ENCODE results near the gene CDKAL1. TPM values are rescaled to one million over a fixed set of nuclear protein-coding genes. Genes with fewer than 3 reads are reported as not detected.

The CDKAL1 gene
- total and polyA plus RNA-seq, 10 of the 15 experiments (the other 5 are each of a cell fraction or from before 2014, with no cell fraction given): 10.7 to 26.9 (median 17.3) TPM

DNA sequence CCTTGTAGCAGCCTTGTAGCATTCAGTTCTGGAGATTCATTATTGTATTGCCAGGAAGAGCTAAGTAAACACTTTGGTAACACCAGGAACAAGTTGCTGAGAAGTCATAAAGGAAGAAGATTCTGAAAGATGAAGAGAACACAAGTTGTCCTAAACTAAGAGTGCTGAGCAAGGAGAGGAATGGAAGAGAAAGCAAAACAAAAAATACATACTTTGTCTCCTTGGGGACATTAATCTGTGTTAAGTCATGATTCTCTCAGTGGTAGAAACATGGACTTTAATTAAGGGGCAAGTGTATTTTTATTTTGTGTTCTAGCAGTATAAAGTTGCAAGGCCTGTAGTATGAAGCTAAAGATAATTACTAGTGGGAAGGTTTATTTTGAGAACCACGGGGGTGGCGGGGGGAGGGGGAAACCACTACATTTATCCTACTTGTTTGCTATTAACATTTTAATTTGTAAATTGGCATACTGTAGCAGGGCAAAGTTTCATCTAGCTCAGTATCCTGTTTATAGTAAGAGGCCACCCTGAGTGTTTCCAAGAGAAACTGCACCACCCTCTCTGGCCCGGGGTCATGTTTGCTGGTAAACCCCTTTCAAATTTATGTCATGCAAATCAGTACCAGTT is 463.0 kb downstream of the CDKAL1 start (continued):
- TF ChIP-seq MEF2B (IDR thresholded peaks at IDR 0.05; ENCODE audit: partially characterized antibody, poor library complexity, severe bottlenecking) (peak; percentile 29), NFXL1 (IDR thresholded peaks at IDR 0.05; ENCODE audit: borderline replicate concordance) (no peak), ESRRA (IDR thresholded peaks at IDR 0.05; ENCODE audit: low read length) (no peak), NR2F1 (conservative IDR thresholded peaks at IDR 0.05) (0 out of 2 replicates have a peak, but pooled peaks have one; percentile 25), DPF2 (IDR thresholded peaks at IDR 0.05) (no peak), ZBED1 (IDR thresholded peaks at IDR 0.05; ENCODE audit: borderline replicate concordance) (no peak), CHD1 (IDR thresholded peaks at IDR 0.05; ENCODE audit: low read depth, low read length) (no peak)
- TF ChIP-seq, protein P1, sequence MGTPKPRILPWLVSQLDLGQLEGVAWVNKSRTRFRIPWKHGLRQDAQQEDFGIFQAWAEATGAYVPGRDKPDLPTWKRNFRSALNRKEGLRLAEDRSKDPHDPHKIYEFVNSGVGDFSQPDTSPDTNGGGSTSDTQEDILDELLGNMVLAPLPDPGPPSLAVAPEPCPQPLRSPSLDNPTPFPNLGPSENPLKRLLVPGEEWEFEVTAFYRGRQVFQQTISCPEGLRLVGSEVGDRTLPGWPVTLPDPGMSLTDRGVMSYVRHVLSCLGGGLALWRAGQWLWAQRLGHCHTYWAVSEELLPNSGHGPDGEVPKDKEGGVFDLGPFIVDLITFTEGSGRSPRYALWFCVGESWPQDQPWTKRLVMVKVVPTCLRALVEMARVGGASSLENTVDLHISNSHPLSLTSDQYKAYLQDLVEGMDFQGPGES (IDR thresholded peaks at IDR 0.05): no peak

DNA sequence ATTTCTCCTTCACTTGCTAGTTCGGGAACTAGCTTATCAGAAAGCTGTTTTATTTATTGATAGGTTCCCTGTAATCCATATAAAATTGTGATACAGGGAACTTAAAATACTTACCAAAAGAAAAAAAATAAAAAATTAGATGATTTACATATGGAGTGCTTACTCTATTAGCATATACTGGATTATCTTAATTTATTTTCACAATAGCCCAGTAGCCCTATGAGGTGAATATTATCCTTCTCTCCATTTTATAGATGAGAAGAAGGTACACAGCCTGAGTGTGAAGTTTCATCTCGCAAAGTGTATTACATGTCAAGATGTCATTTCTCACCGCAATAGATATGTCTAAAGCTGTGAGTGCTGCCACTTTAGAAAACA is 463.5 kb downstream of the CDKAL1 start:
- H3K4me2 ChIP-seq (ENCODE audit: control insufficient read depth, insufficient read depth): peak overlapping the region; percentile 54; the same call in 1 of the 2 replicates
- intact Hi-C loops (cut with micrococcal nuclease; ENCODE audit: unreplicated experiment): no loop called here
- peaks cover 10% of the 10 kb centered on the region for H3K4me1 ChIP-seq (ENCODE audit: control insufficient read depth, insufficient read depth, low read length)
- no peaks in the 10 kb centered on the region for H3K27me3 ChIP-seq (replicated peaks in 1 of 2; ENCODE audit: control insufficient read depth in 2 of 2, insufficient read depth in 2 of 2, low read length in 1 of 2)
- 92% methylated on average over 3 of the region's 3 CpGs for WGBS (ENCODE audit: insufficient coverage, insufficient replicate concordance, low lambda C conversion rate, missing lambda C conversion rate)
- ChIA-PET POLR2A (interaction anchor here (1.2 to 1.5 kb wide), 2 partner anchors 20 to 25 kb away, joined by 5 read pairs; no protein-coding TSS in a partner anchor), SMC1A (ENCODE audit: uncharacterized antibody, unreplicated experiment) (interaction anchor here (0.7 to 3.0 kb wide), 18 partner anchors 9 to 433 kb away, joined by 3 to 10 read pairs (median 4); no protein-coding TSS in a partner anchor), CTCF (interaction anchor here (1.9 kb wide), 1 partner anchor 8 kb away, joined by 4 read pairs; no protein-coding TSS in a partner anchor), RAD21 (ENCODE audit: unreplicated experiment) (interaction anchor here (0.5 to 2.8 kb wide), 6 partner anchors 12 to 1823 kb away, joined by 3 to 20 read pairs (median 5); no protein-coding TSS in a partner anchor)
- FAIRE-seq: no peak
- no peak for ATAC-seq
- H3K9ac ChIP-seq (ENCODE audit: control insufficient read depth, insufficient read depth, low read length): no peak overlapping the region
- no peak overlapping the region for H3K4me3 ChIP-seq
- no peaks in the 10 kb centered on the region for H3K79me2 ChIP-seq (ENCODE audit: control insufficient read depth, insufficient read depth, low read length)
- no peak overlapping the region for H2AFZ ChIP-seq (ENCODE audit: control insufficient read depth, low read depth, low read length)
- no peak for DNase-seq (ENCODE audit: low read depth, low spot score)
- TF ChIP-seq, protein P2, sequence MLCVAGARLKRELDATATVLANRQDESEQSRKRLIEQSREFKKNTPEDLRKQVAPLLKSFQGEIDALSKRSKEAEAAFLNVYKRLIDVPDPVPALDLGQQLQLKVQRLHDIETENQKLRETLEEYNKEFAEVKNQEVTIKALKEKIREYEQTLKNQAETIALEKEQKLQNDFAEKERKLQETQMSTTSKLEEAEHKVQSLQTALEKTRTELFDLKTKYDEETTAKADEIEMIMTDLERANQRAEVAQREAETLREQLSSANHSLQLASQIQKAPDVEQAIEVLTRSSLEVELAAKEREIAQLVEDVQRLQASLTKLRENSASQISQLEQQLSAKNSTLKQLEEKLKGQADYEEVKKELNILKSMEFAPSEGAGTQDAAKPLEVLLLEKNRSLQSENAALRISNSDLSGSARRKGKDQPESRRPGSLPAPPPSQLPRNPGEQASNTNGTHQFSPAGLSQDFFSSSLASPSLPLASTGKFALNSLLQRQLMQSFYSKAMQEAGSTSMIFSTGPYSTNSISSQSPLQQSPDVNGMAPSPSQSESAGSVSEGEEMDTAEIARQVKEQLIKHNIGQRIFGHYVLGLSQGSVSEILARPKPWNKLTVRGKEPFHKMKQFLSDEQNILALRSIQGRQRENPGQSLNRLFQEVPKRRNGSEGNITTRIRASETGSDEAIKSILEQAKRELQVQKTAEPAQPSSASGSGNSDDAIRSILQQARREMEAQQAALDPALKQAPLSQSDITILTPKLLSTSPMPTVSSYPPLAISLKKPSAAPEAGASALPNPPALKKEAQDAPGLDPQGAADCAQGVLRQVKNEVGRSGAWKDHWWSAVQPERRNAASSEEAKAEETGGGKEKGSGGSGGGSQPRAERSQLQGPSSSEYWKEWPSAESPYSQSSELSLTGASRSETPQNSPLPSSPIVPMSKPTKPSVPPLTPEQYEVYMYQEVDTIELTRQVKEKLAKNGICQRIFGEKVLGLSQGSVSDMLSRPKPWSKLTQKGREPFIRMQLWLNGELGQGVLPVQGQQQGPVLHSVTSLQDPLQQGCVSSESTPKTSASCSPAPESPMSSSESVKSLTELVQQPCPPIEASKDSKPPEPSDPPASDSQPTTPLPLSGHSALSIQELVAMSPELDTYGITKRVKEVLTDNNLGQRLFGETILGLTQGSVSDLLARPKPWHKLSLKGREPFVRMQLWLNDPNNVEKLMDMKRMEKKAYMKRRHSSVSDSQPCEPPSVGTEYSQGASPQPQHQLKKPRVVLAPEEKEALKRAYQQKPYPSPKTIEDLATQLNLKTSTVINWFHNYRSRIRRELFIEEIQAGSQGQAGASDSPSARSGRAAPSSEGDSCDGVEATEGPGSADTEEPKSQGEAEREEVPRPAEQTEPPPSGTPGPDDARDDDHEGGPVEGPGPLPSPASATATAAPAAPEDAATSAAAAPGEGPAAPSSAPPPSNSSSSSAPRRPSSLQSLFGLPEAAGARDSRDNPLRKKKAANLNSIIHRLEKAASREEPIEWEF (IDR thresholded peaks at IDR 0.05; ENCODE audit: insufficient replicate concordance, low read depth, low read length): peak; percentile 2
- no peak for TF ChIP-seq NR2C2 (IDR thresholded peaks at IDR 0.05; ENCODE audit: borderline replicate concordance, control insufficient read depth, insufficient read length, low read depth)
- no peaks in the 10 kb centered on the region; a peak in 1 of 4 replicates for H3K36me3 ChIP-seq (ENCODE audit: control insufficient read depth in 2 of 2, insufficient read depth in 2 of 2, low read length in 1 of 2)
- no peaks in the 10 kb centered on the region for H4K20me1 ChIP-seq (ENCODE audit: control insufficient read depth, insufficient read depth)
- H3K27ac ChIP-seq (ENCODE audit: control insufficient read depth, insufficient read depth): peak overlapping the region; percentile 24; the same call in 1 of the 2 replicates
- no TSS peak for BruUV-seq (replicated peaks)
- no peaks in the 10 kb centered on the region; the same call in 1 of the 3 replicates for H3K9me3 ChIP-seq (replicated peaks; ENCODE audit: control insufficient read depth, insufficient read depth, low read length)
- in situ Hi-C loops (cut with MboI): no loop called here
